HEK293 (cell line): Measurements from ENCODE around the gene PRKCE.

Source experiments
- PATZ1 ChIP-seq: fragments of 450-650 bp; formaldehyde crosslinking; IDR thresholded peaks from 2 replicates; pipeline ENCODE4 v1.5.1; 2016; ENCODE audit warnings: missing biosample characterization, missing genetic modification characterization
- ZNF626 ChIP-seq: fragments of 450-650 bp; sonication (Bioruptor Pico); formaldehyde crosslinking; IDR thresholded peaks from 2 replicates; pipeline ENCODE4 v1.5.1; 2018; ENCODE audit warnings: missing biosample characterization, missing genetic modification characterization, inconsistent platforms

- TF ChIP-seq ZNF626 = no peak
- TF ChIP-seq PATZ1 = no peak
Observed at GRCh38 chr2:45622336-45623075, 29.0 kb upstream of the PRKCE start.
